ENCODE results near the gene COMT. TPM values are rescaled to one million over a fixed set of nuclear protein-coding genes. Genes with fewer than 3 reads are reported as not detected.
A peak's percentile ranks its signal among the peaks of the same experiment; 100 is the strongest.

The COMT gene
- total and polyA plus RNA-seq, 8 donors: 47.9 to 95.0 (median 62.3) TPM

DNA sequence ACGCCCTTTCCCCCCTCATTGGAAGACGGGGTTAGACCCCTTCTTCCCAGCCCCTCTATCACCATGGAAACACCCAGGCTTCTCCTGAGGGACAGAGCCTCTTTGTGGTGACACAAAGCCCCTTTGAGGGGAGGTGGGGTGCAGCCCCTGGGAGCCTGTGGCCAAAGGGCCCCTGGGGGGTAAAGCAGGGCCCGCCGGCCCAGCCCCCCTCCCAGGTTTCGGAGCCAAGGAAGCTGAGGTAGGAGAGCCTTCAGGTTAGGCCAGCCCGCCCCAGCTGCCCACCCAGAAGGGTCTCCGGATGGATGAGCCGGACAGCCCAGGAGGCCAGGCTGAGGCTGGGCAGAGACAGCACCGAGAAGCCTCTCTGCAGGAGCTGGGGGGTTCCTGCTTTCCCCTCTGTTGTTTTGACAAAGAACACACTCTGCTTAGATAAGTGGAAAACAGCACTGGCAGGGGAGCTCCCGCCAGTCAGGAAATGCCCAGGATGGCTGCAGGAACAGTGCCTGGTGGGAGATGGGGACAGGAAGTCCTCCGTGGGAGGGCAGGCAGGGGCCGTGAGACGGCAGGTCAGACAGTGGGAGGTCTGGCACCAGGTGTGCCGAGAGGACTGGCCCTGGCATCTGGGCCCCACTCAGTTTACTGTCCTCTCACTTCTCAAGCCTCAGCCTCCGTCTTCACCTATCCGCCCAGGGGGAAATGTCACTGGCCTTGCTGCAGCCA is 56.8 kb downstream of the COMT start:
- Histone ChIP-seq H3K36me3 (no peaks in the 10 kb centered on the region), H3K27ac (no peak overlapping the region), H3K9me3 (no peaks in the 10 kb centered on the region), H3K4me3 (no peak overlapping the region), H3K27me3 (no peaks in the 10 kb centered on the region), H3K4me1 (no peaks in the 10 kb centered on the region)
- no peak for FAIRE-seq
- intact Hi-C loops (cut with DNase I): no loop called here
- ATAC-seq: peak in 3 of 4 donors; percentile 34 to 63 (median 38)
- WGBS, 2 donors: 80 to 83% methylated on average over 16 of the region's 16 CpGs
- DNase-seq: peak in 2 of 6 donors; percentile 21 to 69
- no peak for TF ChIP-seq CTCF (IDR thresholded peaks at IDR 0.05)

DNA sequence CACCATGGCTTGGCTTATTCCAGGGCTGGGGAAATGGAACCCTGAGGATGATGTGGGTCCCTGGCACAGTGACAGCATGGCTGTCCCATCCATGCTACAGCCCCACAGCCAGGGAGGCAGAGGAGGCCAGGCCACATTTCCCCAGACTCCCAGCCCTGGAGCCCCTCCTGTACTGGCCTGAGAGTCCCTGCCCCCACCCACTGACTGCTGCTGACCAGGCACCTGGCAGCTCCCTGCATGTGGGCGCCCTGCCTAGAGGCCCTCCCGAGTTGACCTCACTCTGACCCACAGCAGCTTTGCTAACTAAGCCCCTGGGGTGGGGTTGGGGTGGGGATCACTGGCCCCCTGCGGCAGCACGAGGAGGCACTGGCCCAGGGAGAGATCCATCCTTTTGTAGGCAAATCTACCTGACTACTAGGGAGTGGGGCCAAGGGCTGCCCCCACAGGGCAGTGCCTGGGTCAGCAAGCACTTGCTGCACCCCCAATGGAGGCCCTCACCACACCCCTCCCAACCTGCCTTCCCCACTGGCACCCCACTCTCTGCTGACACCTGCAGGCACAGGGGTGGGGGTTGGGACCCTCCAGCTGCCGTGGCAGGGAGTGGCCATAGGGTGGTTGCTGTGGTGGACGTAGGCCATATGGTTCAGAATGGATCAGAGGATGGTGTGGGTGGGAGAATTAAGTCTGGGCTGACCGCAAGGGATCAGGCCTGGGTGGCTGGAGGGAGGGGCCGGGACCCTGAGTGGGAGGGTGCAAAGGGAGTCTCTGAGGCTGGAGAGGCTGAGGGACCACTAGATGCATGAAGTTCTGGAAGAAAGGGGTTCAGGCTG is 57.6 kb downstream of the COMT start:
- 75 to 79% methylated on average over 8 of the region's 8 CpGs for WGBS, 2 donors
- peak in 2 of 4 donors; percentile 3 to 17 for ATAC-seq
- Histone ChIP-seq H3K9me3 (peaks cover 0 to 4% (median 0%) of the 10 kb centered on the region in 4 donors), H3K4me3 (no peak overlapping the region), H3K27me3 (no peaks in the 10 kb centered on the region), H3K36me3 (no peaks in the 10 kb centered on the region), H3K27ac (no peak overlapping the region), H3K4me1 (no peaks in the 10 kb centered on the region)
- intact Hi-C loops (cut with DNase I): no loop called here
- no peak for TF ChIP-seq CTCF (IDR thresholded peaks at IDR 0.05)
- DNase-seq: peak in 2 of 6 donors; percentile 23 to 63
- FAIRE-seq: no peak

DNA sequence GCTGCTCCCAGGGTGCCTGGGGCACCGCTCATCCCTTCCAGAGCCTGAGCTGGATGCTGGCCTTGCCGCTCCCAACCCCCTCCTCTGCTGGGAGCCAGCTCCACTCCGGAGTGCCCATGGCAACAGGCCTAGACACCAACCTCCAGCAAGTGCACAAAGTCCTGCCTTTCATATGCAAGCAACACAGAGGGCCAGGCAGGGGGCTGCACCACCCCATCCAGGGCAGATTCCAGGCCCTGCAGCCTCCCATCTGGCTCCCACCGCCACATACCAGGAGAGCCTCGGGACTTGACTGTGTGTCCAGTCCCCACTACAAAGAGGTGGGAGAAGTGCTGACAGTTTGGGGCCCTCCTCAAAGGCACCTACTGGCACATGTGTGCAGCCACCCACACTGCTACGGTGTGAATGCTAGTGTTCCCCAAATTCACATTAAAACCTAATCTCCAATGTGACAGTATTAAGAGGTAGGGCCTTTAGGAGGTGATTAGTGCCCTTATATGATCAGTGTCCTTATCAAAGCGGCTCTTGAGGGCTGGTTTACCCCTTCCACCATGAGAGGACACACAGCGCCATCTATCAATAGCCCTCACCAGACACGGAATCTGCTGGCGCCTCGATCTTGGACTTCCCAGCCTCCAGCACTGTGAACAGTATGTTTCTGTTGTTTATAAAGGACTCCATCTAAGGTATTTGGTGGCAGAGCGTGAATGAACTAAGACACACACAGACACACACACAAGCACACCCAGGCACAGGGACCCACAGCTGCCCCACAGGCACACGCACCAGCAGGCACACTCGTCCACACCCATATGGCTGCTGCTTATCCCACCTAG is 58.9 kb downstream of the COMT start:
- WGBS, 2 donors: 85 to 88% methylated on average over 14 of the region's 14 CpGs

DNA sequence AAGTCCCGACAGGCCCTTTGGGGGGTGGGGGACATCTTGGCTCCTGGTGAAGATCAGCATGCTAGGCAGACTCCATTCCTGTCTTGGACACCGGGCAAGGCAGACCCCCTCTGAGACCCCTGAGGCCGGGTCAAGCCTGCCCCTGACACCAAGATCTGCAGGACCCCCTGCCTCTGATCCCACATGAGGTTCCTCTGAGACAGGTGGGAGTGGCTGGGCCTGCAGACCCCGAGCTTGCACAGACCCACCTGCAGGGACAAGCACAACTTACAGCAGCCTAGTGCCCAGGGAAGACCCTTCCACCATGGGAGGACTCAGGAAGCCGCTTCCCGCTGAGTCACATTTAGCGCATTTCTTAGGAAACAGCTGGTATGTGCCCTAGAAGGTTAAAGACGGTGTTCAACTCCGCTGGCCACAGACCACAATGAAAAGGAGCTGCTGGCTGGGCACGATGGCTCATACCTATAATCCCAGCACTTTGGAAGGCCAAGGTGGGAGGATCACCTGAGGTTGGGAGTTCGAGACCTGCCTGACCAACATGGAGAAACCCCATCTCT is 59.6 kb downstream of the COMT start:
- no peak for TF ChIP-seq CTCF (IDR thresholded peaks at IDR 0.05)
- no peaks in the 10 kb centered on the region for H3K4me1 ChIP-seq
- intact Hi-C loops (cut with DNase I): no loop called here
- no peak for ATAC-seq
- FAIRE-seq: no peak
- no peak overlapping the region for H3K27ac ChIP-seq
- H3K27me3 ChIP-seq: no peaks in the 10 kb centered on the region
- no peaks in the 10 kb centered on the region for H3K36me3 ChIP-seq
- no peak overlapping the region for H3K4me3 ChIP-seq
- peaks cover 0 to 4% (median 0%) of the 10 kb centered on the region in 4 donors for H3K9me3 ChIP-seq
- WGBS, 2 donors: 87 to 89% methylated on average over 11 of the region's 11 CpGs
- DNase-seq: peak in 2 of 6 donors; percentile 13 to 25

More for the DNA sequence above, 58.9 kb downstream of the COMT start:
- H3K9me3 ChIP-seq: peaks cover 0 to 4% (median 0%) of the 10 kb centered on the region in 4 donors
- H3K27me3 ChIP-seq: no peaks in the 10 kb centered on the region
- no peak for TF ChIP-seq CTCF (IDR thresholded peaks at IDR 0.05)
- no peaks in the 10 kb centered on the region for H3K4me1 ChIP-seq
- ATAC-seq: peak in 3 of 4 donors; percentile 55 to 68 (median 67)
- no peak overlapping the region for H3K4me3 ChIP-seq
- peak in 2 of 6 donors; percentile 15 to 60 for DNase-seq
- FAIRE-seq: no peak
- H3K36me3 ChIP-seq: no peaks in the 10 kb centered on the region
- intact Hi-C loops (cut with DNase I): no loop called here
- H3K27ac ChIP-seq: no peak overlapping the region
